Ascending aorta (tissue), 2 donors: ENCODE results near the gene TCEA3. TPM values are rescaled to one million over a fixed set of nuclear protein-coding genes. Genes with fewer than 3 reads are reported as not detected.
A peak's percentile ranks its signal among the peaks of the same experiment; 100 is the strongest.

Experiments used
- DNase-seq, 2 donors: peaks; one replicate each; pipeline ENCODE4 v3.0.0-alpha.2; 2019; ENCODE audit warnings: low spot score in 2 of 2
- H3K27ac ChIP-seq, 2 donors: fragments of 200-600 bp; sonication (generic); one replicate each; pipeline ENCODE4 v1.5.1; 2016 to 2017; ENCODE audit warnings: mild to moderate bottlenecking in 1 of 2
- H3K27me3 ChIP-seq: fragments of 200-600 bp; sonication (generic); one replicate; pipeline ENCODE4 v1.5.1; 2017
- H3K36me3 ChIP-seq, 2 donors: fragments of 200-600 bp; sonication (generic); one replicate each; pipeline ENCODE4 v1.5.1; 2016
- H3K4me1 ChIP-seq, 2 donors: fragments of 200-600 bp; sonication (generic); one replicate each; pipeline ENCODE4 v1.5.1; 2016 to 2017; ENCODE audit warnings: mild to moderate bottlenecking in 1 of 2
- H3K4me3 ChIP-seq, 2 donors: fragments of 200-600 bp; sonication (generic); one replicate each; pipeline ENCODE4 v1.5.1; 2016 to 2017; ENCODE audit warnings: mild to moderate bottlenecking in 1 of 2
- H3K9me3 ChIP-seq, 2 donors: fragments of 200-600 bp; sonication (generic); one replicate each; pipeline ENCODE4 v1.5.1; 2016
- intact Hi-C: fragments of 100-400 bp; cut with DNase I; formaldehyde crosslinking; loops from one replicate; pipeline ENCODE4 v1.15.1; 2023
- total RNA-seq: library from RNA; depleted of rRNA; stranded (reverse); fragments of >200 nt; gene quantifications from one replicate; pipeline ENCODE4 v1.1.0, GENCODE V29; 2016
- TF ChIP-seq, protein P1 (sequence below), 3 experiments: fragments of 200-600 bp in 2 of 3; fragments of 450-650 bp in 1 of 3; sonication (generic) in 2 of 3; IDR thresholded peaks; one replicate each; pipeline ENCODE4 v1.5.1; 2016 to 2019; ENCODE audit warnings: antibody characterized with exemption in 3 of 3, mild to moderate bottlenecking in 1 of 3, moderate library complexity in 1 of 3

The TCEA3 gene
- total RNA-seq, 1 donor from 2014 or later: 11.3 TPM

DNA sequence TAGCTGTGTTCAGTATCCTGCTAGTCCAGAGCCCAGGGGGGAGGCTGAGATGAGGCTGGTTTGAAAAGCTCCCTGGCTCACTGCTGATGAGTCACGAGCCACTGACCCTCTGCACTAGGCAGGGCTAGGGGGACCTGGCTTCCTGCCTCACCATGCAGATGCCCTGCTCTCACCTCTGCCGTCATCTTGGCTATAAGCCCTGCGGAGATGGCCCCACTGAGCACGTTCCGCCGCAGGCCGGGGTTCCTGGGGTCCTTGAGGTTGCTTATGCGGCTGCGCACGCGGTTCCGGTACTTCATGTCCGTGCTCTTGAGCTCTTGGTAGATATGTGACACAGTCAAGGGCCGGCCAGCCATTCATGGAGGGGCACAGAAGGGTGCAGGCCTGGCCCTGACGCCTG is 30.8 kb downstream of the TCEA3 start:
- Histone ChIP-seq H3K4me1 (no peaks in the 10 kb centered on the region), H3K27me3 (no peaks in the 10 kb centered on the region), H3K36me3 (peaks cover 3 to 25% of the 10 kb centered on the region in 2 donors), H3K4me3 (no peak overlapping the region), H3K9me3 (no peaks in the 10 kb centered on the region), H3K27ac (peak overlapping the region; percentile 34 to 60)
- peak in 1 of 2 donors; percentile 70 for DNase-seq
- TF ChIP-seq, protein P1, sequence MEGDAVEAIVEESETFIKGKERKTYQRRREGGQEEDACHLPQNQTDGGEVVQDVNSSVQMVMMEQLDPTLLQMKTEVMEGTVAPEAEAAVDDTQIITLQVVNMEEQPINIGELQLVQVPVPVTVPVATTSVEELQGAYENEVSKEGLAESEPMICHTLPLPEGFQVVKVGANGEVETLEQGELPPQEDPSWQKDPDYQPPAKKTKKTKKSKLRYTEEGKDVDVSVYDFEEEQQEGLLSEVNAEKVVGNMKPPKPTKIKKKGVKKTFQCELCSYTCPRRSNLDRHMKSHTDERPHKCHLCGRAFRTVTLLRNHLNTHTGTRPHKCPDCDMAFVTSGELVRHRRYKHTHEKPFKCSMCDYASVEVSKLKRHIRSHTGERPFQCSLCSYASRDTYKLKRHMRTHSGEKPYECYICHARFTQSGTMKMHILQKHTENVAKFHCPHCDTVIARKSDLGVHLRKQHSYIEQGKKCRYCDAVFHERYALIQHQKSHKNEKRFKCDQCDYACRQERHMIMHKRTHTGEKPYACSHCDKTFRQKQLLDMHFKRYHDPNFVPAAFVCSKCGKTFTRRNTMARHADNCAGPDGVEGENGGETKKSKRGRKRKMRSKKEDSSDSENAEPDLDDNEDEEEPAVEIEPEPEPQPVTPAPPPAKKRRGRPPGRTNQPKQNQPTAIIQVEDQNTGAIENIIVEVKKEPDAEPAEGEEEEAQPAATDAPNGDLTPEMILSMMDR (IDR thresholded peaks at IDR 0.05): no peak
- intact Hi-C loops: no loop called here

DNA sequence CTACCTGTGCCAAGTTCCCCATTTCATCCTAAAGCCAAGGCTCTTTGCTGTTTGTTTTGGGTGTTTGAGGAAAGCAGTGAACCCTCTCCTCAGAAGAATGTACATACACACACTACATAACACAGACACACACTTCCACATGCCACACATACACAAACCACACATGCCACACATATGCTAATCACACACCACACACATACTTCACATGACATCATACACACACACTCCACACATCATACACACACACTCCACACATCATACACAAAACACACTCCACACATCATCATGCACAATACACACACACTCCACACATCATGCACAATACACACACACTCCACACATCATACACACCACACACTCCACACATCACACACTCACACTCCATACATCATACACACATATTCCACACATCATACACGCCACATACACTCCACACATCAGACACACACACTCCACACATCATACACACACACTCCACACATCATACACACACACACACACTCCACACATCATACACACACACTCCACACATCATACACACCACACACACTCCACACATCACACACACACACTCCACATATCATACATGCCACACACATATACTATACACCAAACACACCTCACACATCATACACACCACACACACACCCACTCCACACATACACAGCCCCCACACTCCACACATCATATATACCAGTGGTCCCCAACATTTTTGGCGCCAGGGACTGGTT is 32.3 kb downstream of the TCEA3 start:
- intact Hi-C loops: no loop called here
- peaks cover 0 to 24% of the 10 kb centered on the region in 2 donors for H3K36me3 ChIP-seq
- H3K9me3 ChIP-seq: no peaks in the 10 kb centered on the region
- no peak for DNase-seq
- H3K27ac ChIP-seq: no peak overlapping the region
- no peaks in the 10 kb centered on the region for H3K27me3 ChIP-seq
- H3K4me1 ChIP-seq: no peaks in the 10 kb centered on the region
- TF ChIP-seq, protein P1 (IDR thresholded peaks at IDR 0.05): no peak
- no peak overlapping the region for H3K4me3 ChIP-seq

DNA sequence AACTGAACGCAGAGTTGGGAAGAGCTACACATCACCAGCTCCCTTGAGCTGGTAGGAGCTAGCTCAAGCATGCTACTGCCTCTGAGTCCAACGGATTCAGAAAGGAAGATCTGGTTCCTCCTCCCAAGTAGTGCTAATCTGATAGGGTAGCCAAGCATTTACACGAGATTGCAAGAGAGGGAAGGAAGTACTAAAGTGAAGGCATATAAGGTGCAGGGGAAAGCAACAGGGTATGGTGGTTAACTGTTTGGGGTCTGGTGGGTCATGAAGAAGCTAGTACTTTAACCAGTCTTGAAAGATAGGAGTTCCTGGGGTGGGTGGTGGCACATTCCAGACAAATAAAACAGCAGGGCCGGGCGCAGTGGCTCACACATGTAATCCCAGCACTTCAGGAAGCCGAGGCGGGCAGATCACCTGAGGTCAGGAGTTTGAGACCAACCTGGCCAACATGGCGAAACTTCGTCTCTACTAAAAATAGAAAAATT is 34.7 kb downstream of the TCEA3 start:
- Histone ChIP-seq H3K9me3 (no peaks in the 10 kb centered on the region), H3K4me3 (no peak overlapping the region), H3K4me1 (no peaks in the 10 kb centered on the region), H3K36me3 (peaks cover 4 to 32% of the 10 kb centered on the region in 2 donors), H3K27ac (no peak overlapping the region), H3K27me3 (no peaks in the 10 kb centered on the region)
- intact Hi-C loops: no loop called here
- DNase-seq: no peak
- TF ChIP-seq, protein P1 (IDR thresholded peaks at IDR 0.05): no peak

DNA sequence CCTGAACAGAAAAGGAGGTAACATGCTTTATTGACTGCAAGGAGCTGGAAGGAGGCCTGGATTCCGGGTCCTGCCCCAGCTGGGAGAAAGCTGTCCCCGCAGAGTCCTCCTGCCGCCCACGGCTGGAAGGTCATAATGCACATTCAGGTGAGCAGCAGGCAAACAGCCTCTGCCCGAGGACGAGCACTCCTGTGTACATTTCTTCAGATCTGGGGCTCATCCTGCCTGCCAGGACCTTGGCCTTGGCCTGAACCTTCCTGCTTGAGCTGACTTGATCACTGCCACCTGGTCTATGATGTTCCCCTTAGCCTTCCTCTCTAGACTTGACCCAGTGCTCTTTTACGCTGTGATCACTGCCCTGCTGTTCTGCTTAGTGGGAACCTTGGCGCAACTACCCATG is 37.1 kb downstream of the TCEA3 start:
- DNase-seq: no peak
- TF ChIP-seq, protein P1 (IDR thresholded peaks at IDR 0.05): no peak
- peaks cover 14 to 35% of the 10 kb centered on the region in 2 donors for H3K36me3 ChIP-seq
- peaks cover 0 to 2% of the 10 kb centered on the region in 2 donors for H3K4me1 ChIP-seq
- no peak overlapping the region for H3K27ac ChIP-seq
- H3K4me3 ChIP-seq: no peak overlapping the region
- no peaks in the 10 kb centered on the region for H3K9me3 ChIP-seq
- H3K27me3 ChIP-seq: no peaks in the 10 kb centered on the region
- intact Hi-C loops: no loop called here

DNA sequence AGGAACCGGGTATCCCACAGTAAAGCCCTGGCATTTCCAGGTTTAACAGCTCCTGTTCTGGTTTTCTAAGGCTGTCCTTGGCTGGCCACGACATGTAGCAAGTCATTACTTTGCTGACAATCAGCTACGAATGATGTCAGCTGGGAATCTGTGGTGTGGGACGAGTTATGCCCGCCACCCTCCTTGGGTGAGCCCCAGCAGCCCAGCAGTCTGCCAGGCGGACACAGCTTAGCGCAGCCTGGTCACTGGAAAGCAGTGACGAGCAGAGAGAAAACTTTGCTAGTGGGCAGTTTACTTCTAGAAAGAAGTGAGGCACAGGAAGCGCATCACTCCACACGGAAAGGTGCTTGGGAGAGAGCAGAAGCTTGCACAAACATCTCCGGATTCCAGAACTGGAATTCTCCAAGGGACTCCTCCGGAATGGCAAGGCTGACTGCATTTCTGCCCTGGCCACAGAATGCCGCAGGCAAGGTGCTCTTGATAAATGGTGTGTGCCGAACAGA is 39.4 kb downstream of the TCEA3 start:
- Histone ChIP-seq H3K4me3 (no peak overlapping the region), H3K4me1 (peaks cover 0 to 2% of the 10 kb centered on the region in 2 donors), H3K36me3 (peaks cover 16 to 40% of the 10 kb centered on the region in 2 donors), H3K27ac (peak overlapping the region; percentile 27 to 45), H3K9me3 (no peaks in the 10 kb centered on the region), H3K27me3 (no peaks in the 10 kb centered on the region)
- no peak for DNase-seq
- TF ChIP-seq, protein P1 (IDR thresholded peaks at IDR 0.05): no peak
- intact Hi-C loops: no loop called here
